Right cardiac atrium (tissue), 5 donors: ENCODE measurements around the gene COL15A1. TPM values are rescaled to one million over a fixed set of nuclear protein-coding genes. Genes with fewer than 3 reads are reported as not detected.

ENCODE experiments used
- ATAC-seq, 2 donors: fragments of 200-7000 bp; cut with Tn5 transposase; one replicate each; pipeline versions ENCODE4 v1.8.0 to v1.9.1; 2020; ENCODE audit warnings: moderate library complexity in 2 of 2, mild to moderate bottlenecking in 1 of 2
- DNase-seq, 3 donors: peaks; one replicate each; pipeline ENCODE4 v3.0.0-alpha.2; 2020
- H3K27ac ChIP-seq: one replicate; pipeline ENCODE4 v1.5.1; 2013; ENCODE audit warnings: mild to moderate bottlenecking, low read length, control low read depth, moderate library complexity
- H3K27me3 ChIP-seq: one replicate; pipeline ENCODE4 v1.6.1; 2013; ENCODE audit not compliant: control insufficient read depth, insufficient read depth
- H3K4me1 ChIP-seq: one replicate; pipeline ENCODE4 v1.6.1; 2013; ENCODE audit warnings: low read length; ENCODE audit not compliant: control insufficient read depth, insufficient read depth
- H3K4me3 ChIP-seq: one replicate; pipeline ENCODE4 v1.5.1; 2013; ENCODE audit warnings: low read length, control low read depth
- H3K9me3 ChIP-seq: one replicate; pipeline ENCODE4 v1.6.1; 2013; ENCODE audit warnings: low read length; ENCODE audit not compliant: control insufficient read depth
- WGBS: extraction: QIAGEN DNeasy Blood & Tissue Kit; methylation state at CpG from one replicate; pipeline ENCODE4 v1.1.7; 2013; 5-methylcytosine and 5-hydroxymethylcytosine counted together
- intact Hi-C, 4 donors: fragments of 100-400 bp; cut with DNase I; formaldehyde crosslinking; loops; one replicate each; pipeline versions ENCODE4 v1.11.0 to v1.14.0; 2022 to 2023
- polyA plus RNA-seq: library from polyadenylated mRNA; stranded (reverse); fragments of 200-250 nt; gene quantifications from one replicate; pipeline ENCODE4 v1.2.3, GENCODE V29; 2013
- total RNA-seq, 4 donors: library from RNA; stranded (reverse); fragmentation: NEBNext Ultra II Directional; extraction: Animal tissue kit (Norgen Biotek cat#: 25700); gene quantifications; one replicate each; pipeline ENCODE4 v1.2.1, GENCODE V29; 2021
- donor health status: healthy with polysubstance abuse.
- donor health status: DM: no; HTN: yes; CAD: no.
- donor health status: DM: no; HTN: no; CAD: no.
- donor health status: DM: no; HTN: yes; CAD: no; lungs with severe emphysema.
- donor health status: DM: yes; HTN: yes; CAD: no.

Gene COL15A1
- total and polyA plus RNA-seq, 5 donors, result 22.5 to 87.1 (median 61.2) TPM

- intact Hi-C loops, result no loop called here
- peaks cover 2% of the 10 kb centered on the region for H3K4me1 ChIP-seq
- no peak overlapping the region for H3K27ac ChIP-seq
- 62% methylated on average over 10 of the region's 10 CpGs for whole genome bisulfite sequencing
- H3K9me3 ChIP-seq, result no peaks in the 10 kb centered on the region
- no peak overlapping the region for H3K4me3 ChIP-seq
- DNase-seq (peak in 2 of 3 donors; percentile 49 to 55), ATAC-seq (peak; percentile 80 to 90)
- no peaks in the 10 kb centered on the region for H3K27me3 ChIP-seq
Measured at GRCh38 chr9:98929895-98930341, 13.8 kb upstream of the COL15A1 start.

- ATAC-seq (no peak), DNase-seq (no peak)
- no peaks in the 10 kb centered on the region for H3K27me3 ChIP-seq
- intact Hi-C loops, result no loop called here
- no peak overlapping the region for H3K27ac ChIP-seq
- no peak overlapping the region for H3K4me3 ChIP-seq
- no peaks in the 10 kb centered on the region for H3K4me1 ChIP-seq
- 95% methylated on average over 9 of the region's 9 CpGs for WGBS
- no peaks in the 10 kb centered on the region for H3K9me3 ChIP-seq
Measured at GRCh38 chr9:98930792-98931191, 12.9 kb upstream of the COL15A1 start.

GRCh38 chr9:98931600-98932389, 11.9 kb upstream of the COL15A1 start:
- no peak for DNase-seq
- WGBS, result 74% methylated on average over 8 of the region's 8 CpGs
- Histone ChIP-seq H3K4me3 (no peak overlapping the region), H3K27ac (no peak overlapping the region), H3K9me3 (no peaks in the 10 kb centered on the region), H3K27me3 (no peaks in the 10 kb centered on the region), H3K4me1 (no peaks in the 10 kb centered on the region)
- intact Hi-C loops, result no loop called here
- ATAC-seq, result peak in 1 of 2 donors; percentile 18

- Histone ChIP-seq H3K4me3 (no peak overlapping the region), H3K4me1 (no peaks in the 10 kb centered on the region), H3K9me3 (no peaks in the 10 kb centered on the region), H3K27ac (no peak overlapping the region), H3K27me3 (no peaks in the 10 kb centered on the region)
- ATAC-seq (no peak), DNase-seq (no peak)
- WGBS, result 98% methylated on average over 5 of the region's 5 CpGs
- intact Hi-C loops, result no loop called here
Measured at GRCh38 chr9:98933185-98933584, 10.5 kb upstream of the COL15A1 start.

GRCh38 chr9:98933890-98934289, 9.8 kb upstream of the COL15A1 start:
- Histone ChIP-seq H3K4me3 (no peak overlapping the region), H3K27me3 (no peaks in the 10 kb centered on the region), H3K4me1 (no peaks in the 10 kb centered on the region), H3K27ac (no peak overlapping the region), H3K9me3 (no peaks in the 10 kb centered on the region)
- ATAC-seq (no peak), DNase-seq (no peak)
- 96% methylated on average over 2 of the region's 2 CpGs for WGBS
- intact Hi-C loops, result no loop called here

GRCh38 chr9:98935071-98935505, 8.6 kb upstream of the COL15A1 start:
- Histone ChIP-seq H3K27me3 (no peaks in the 10 kb centered on the region), H3K4me3 (no peak overlapping the region), H3K27ac (no peak overlapping the region), H3K4me1 (no peaks in the 10 kb centered on the region), H3K9me3 (no peaks in the 10 kb centered on the region)
- DNase-seq (no peak), ATAC-seq (no peak)
- 61% methylated on average over 3 of the region's 3 CpGs for WGBS
- intact Hi-C loops, result no loop called here

- Histone ChIP-seq H3K9me3 (no peaks in the 10 kb centered on the region), H3K27ac (no peak overlapping the region), H3K4me3 (no peak overlapping the region), H3K4me1 (peaks cover 4% of the 10 kb centered on the region), H3K27me3 (no peaks in the 10 kb centered on the region)
- intact Hi-C loops, result loop anchor here in 1 of 4 donors (10.0 kb wide), 1 partner anchor 75 kb away; no protein-coding TSS in a partner anchor
- 36% methylated on average over 3 of the region's 3 CpGs for WGBS
- DNase-seq (peak in 1 of 3 donors; percentile 66), ATAC-seq (no peak)
Measured at GRCh38 chr9:98940276-98940675, 3.4 kb upstream of the COL15A1 start.

GRCh38 chr9:98941946-98942523, 1.7 kb upstream of the COL15A1 start:
- Histone ChIP-seq H3K9me3 (no peaks in the 10 kb centered on the region), H3K4me1 (peaks cover 9% of the 10 kb centered on the region), H3K27me3 (no peaks in the 10 kb centered on the region), H3K27ac (peak overlapping the region; percentile 13), H3K4me3 (no peak overlapping the region)
- 75% methylated on average over 8 of the region's 8 CpGs for WGBS
- DNase-seq, result no peak
- no peak for ATAC-seq
- intact Hi-C loops, result loop anchor here in 1 of 4 donors (10.0 kb wide), 1 partner anchor 77 kb away; no protein-coding TSS in a partner anchor

- Histone ChIP-seq H3K27ac (peak overlapping the region; percentile 43), H3K4me3 (peak overlapping the region; percentile 68), H3K4me1 (peaks cover 9% of the 10 kb centered on the region), H3K9me3 (no peaks in the 10 kb centered on the region), H3K27me3 (no peaks in the 10 kb centered on the region)
- DNase-seq (peak in 1 of 3 donors; percentile 65), ATAC-seq (peak; percentile 32 to 34)
- intact Hi-C loops, result loop anchor here in 1 of 4 donors (10.0 kb wide), 1 partner anchor 78 kb away; no protein-coding TSS in a partner anchor
- 45% methylated on average over 15 of the region's 15 CpGs for WGBS
Measured at GRCh38 chr9:98942906-98943681, 613 bp upstream of the COL15A1 start.

- H3K27ac ChIP-seq, result peak overlapping the region; percentile 19
- DNase-seq (peak; percentile 32 to 74 (median 73)), ATAC-seq (peak; percentile 51 to 55)
- intact Hi-C loops, result loop anchor here in 1 of 4 donors (10.0 kb wide), 1 partner anchor 79 kb away; no protein-coding TSS in a partner anchor
- 1% methylated on average over 46 of the region's 46 CpGs for WGBS
- H3K27me3 ChIP-seq, result no peaks in the 10 kb centered on the region
- H3K9me3 ChIP-seq, result no peaks in the 10 kb centered on the region
- peaks cover 9% of the 10 kb centered on the region for H3K4me1 ChIP-seq
- H3K4me3 ChIP-seq, result peak overlapping the region; percentile 68
Measured at GRCh38 chr9:98944057-98944733, 488 bp downstream of the COL15A1 start.
